Keratinocyte (primary cell): ENCODE results near the gene TNC.

Experiments
- CTCF ChIP-seq, 3 experiments: IDR thresholded peaks in 1 of 3; conservative IDR thresholded peaks in 1 of 3; optimal IDR thresholded peaks in 1 of 3; 2 replicates in 2 of 3; 3 replicates in 1 of 3; pipeline versions ENCODE3 to v1.5.1; 2011; ENCODE audit warnings: low read length in 3 of 3, mild to moderate bottlenecking in 3 of 3, moderate library complexity in 2 of 3, control low read depth in 1 of 3, inconsistent platforms in 1 of 3; ENCODE audit not compliant: insufficient read depth in 2 of 3; ENCODE audit errors: extremely low read depth in 1 of 3
- EZH2 ChIP-seq: IDR thresholded peaks from one replicate; pipeline ENCODE4 v1.6.1; 2012; ENCODE audit warnings: inconsistent platforms, mild to moderate bottlenecking, low read length, moderate library complexity

GRCh38 chr9:115073456-115073855 lies 44.5 kb downstream of the TNC start:
- TF ChIP-seq CTCF (optimal IDR thresholded peaks at IDR 0.05 in 1 of 3, IDR thresholded peaks at IDR 0.05 in 1 of 3, conservative IDR thresholded peaks at IDR 0.05 in 1 of 3; ENCODE audit: extremely low read depth in 1 of 3, insufficient read depth in 2 of 3, low read length in 3 of 3) = no peak
- TF ChIP-seq EZH2 = no peak
